Measurements from ENCODE around the gene CDK5.
"Not testable (repeated sequence)": the region's sequence is repeated elsewhere in the genome, so short reads cannot be mapped to it uniquely, and the experiment has no call there.

Gene CDK5

DNA sequence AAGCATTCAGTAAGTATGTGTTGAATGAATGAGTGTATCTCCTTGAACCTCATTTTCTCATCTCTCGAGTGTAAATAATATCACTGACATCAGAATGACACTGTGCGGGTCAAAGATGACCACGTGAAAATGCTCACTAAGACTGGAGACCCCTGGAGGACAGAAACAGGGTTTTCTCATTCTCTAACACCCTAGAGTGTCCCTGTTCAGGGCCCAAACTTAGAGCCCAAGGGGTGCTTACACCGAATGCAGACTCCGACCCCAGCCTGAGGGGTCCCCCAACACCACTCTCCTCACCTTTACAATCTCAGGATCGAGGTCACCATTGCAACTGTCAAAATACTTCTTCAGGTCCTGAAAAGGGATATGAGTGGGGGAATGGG is 1.4 kb downstream of the CDK5 start:
- DNase-seq = no peak

GRCh38 chr7:151053751-151054150 is 3.9 kb downstream of the CDK5 start:
- DNase-seq = no peak

GRCh38 chr7:151053096-151053495 is 4.6 kb downstream of the CDK5 start:
- DNase-seq = no peak

- no peak for DNase-seq
Observed at GRCh38 chr7:151051108-151051507, 6.6 kb downstream of the CDK5 start.

- DNase-seq = no peak
Observed at GRCh38 chr7:151048911-151049463, 8.7 kb downstream of the CDK5 start.

- no peak for DNase-seq
Observed at GRCh38 chr7:151047976-151048815, 9.5 kb downstream of the CDK5 start, which contains the start of gene ASIC3. Gene ASIC3 (plus strand): TSS chr7:151048531. CDS start chr7:151048886, 355 bp downstream.

- DNase-seq = no peak
Observed at GRCh38 chr7:151046603-151047573, 10.8 kb downstream of the CDK5 start.

- DNase-seq = no peak
Observed at GRCh38 chr7:151045967-151046366, 11.7 kb downstream of the CDK5 start.

GRCh38 chr7:151045262-151045661 is 12.4 kb downstream of the CDK5 start:
- no peak for DNase-seq

- no peak for DNase-seq
Observed at GRCh38 chr7:151043959-151044358, 13.7 kb downstream of the CDK5 start.

GRCh38 chr7:151043449-151043848 is 14.2 kb downstream of the CDK5 start:
- not testable (repeated sequence) for DNase-seq

GRCh38 chr7:151040616-151041375 is 16.9 kb downstream of the CDK5 start:
- no peak for DNase-seq

DNA sequence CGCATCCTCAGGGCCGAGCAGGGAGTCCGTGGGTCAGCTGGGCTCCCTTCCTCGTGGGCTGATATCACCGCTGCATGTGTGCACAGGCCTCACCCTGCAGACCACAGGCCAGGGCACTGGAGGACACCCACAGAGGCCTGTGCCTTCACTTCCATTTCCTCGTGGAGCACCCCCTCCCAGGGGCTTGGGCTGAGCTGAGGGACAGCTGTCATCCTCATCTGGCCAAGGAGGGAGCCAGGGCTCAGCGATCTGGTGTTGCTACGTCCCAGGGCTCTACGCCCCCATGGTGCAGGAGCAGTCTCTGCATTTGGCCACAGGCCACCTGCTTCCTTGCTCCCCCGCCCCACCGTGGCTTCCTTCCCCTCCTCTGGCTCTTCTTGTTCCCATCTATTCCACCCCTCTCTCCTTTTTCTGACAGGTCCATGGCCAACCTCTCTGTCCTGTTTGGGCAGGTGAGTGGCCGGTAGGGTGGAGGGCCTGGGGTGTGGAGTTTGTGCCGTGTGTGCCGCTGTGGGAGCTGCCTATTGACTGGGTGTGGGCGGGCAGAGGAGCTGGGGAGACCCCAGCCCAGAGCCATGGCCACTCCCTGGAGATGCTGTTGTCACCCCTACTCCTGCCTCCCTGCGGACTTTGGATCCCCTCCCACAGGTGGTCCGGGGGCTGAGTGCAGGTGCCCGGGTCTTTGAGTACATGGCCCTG is 17.7 kb downstream of the CDK5 start:
- no peak for DNase-seq

DNA sequence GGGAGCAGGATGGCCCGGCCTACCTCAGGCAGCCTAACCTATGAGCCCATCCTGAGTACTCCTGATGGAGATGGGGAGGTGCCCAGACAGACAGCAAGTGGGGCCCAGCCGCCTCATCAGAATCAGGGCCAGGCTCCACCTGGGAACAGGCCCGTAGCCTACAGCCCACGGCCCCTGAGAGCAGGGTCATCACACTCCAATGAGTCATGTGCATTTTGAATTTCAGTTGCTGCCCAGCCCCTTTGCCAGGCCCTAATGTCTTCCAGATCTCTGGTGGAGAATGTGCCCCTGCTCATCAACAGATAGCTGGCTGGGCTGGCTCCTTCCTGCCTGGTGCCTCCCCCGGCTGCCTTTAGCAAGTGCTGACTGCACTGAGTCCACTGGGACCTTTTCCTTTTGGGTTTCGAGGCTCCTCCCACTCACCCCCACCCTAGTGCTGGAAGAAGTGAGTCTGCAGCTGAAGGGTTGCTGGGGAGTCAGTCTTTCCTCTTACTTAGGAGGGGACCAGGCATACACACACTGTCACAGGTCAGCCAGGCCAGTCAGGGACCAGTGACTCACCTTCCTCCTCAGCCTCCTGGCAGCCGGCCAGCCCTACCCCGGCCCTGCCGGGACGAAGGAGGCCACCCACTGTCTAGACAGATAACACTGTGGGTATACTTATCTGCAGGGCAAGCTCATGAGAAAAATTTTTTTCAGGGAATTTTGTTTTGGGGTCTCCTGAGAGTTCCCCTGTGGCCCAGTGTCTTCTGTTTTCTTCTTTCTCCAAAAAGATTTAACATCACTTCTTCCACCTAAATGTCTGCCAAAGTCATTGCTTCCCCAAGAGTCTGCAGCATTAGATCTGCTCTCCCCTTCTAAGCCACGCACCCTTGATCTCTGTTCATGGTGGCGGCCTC is 18.5 kb downstream of the CDK5 start:
- no peak for DNase-seq

- no peak for DNase-seq
Observed at GRCh38 chr7:151035902-151036301, 21.8 kb downstream of the CDK5 start.

- no peak for DNase-seq
Observed at GRCh38 chr7:151035026-151035717, 22.5 kb downstream of the CDK5 start.

DNA sequence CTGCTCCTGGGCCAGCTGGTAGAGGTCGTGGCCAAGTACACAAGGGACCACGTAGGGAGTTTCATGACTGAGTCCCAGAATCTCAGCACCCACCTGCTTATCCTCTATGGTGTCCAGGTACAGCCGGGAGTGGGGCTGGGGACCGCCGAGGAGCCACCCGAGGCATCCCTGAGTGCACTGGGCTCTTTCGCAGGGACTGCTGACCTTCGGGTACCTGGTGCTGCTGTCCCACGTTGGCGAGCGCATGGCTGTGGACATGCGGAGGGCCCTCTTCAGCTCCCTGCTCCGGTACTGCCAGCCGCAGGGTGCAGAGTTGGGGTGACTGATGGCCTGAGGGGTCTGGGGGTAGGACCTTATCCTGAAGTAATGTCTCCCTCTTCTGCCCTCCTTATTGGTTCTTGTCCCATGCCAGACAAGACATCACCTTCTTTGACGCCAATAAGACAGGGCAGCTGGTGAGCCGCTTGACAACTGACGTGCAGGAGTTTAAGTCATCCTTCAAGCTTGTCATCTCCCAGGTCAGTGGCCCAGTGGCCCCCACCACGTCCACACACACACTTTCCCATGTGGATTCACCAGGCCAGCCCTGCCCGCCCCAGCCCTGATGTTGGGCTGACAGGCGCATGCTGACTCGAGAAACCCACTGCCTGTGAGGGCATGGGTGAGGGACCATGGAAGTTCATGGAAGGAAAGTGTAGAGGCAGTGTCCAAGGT is 23.2 kb downstream of the CDK5 start:
- no peak for DNase-seq

DNA sequence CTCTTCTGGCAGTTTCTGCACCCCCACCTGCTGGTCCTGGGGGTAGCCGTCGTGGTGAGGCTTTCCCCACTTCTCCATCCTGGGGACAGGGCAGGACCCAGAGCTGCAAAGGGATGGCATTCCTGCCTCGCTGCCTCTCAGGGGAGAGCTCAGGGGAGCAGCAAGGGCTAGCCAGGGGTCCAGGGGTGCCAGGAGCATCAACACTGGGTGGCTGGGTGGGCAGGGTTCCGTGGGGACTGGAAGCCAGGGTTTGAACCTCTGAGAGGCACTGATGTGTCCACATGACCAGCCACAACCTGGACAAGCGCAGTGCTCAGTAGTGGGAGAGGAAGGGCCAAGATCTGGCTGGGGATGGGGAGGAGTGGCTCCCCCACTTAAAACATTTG is 23.8 kb downstream of the CDK5 start:
- DNase-seq = no peak
